ENCODE results near the gene ADGRL3.

Gene ADGRL3

GRCh38 chr4:61277785-61278760 lies 77.9 kb downstream of the ADGRL3 start:
- DNase-seq (ENCODE audit: low spot score): no peak

GRCh38 chr4:61292322-61292721 lies 92.2 kb downstream of the ADGRL3 start:
- DNase-seq (ENCODE audit: low spot score): no peak

- no peak for DNase-seq (ENCODE audit: low spot score)
These were observed 93.7 kb downstream of the ADGRL3 start for GRCh38 chr4:61293707-61294400.

GRCh38 chr4:61294936-61295335 lies 94.8 kb downstream of the ADGRL3 start:
- DNase-seq (ENCODE audit: low spot score): no peak

- DNase-seq (ENCODE audit: low spot score): no peak
These were observed 96.0 kb downstream of the ADGRL3 start for GRCh38 chr4:61296144-61296543.

DNA sequence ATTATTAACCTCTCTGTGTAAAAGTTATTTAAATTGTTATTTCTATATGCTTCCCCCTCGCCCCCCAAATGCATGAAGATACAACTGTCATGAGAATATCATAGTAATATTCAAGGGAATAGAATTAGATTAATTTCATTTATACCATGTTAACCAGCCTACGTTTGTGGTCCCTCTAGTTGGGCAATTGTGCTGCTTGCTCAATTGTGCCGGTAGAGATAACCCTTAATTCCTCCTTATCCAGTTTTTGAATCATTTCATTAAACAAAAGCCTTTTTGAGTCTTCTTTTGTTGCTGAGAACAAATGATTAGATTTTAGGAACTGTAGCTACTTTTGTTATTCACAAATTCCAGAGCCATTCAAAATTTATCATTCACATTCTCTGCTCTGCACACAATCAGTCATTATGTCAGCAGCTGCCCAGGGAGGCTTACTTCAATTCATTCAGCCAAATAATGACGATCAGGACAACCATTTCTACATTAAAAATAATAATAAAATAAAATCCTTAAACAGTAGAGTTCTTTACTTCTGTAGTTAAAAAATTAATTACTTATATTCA lies 98.1 kb downstream of the ADGRL3 start:
- DNase-seq (ENCODE audit: low spot score): no peak

DNA sequence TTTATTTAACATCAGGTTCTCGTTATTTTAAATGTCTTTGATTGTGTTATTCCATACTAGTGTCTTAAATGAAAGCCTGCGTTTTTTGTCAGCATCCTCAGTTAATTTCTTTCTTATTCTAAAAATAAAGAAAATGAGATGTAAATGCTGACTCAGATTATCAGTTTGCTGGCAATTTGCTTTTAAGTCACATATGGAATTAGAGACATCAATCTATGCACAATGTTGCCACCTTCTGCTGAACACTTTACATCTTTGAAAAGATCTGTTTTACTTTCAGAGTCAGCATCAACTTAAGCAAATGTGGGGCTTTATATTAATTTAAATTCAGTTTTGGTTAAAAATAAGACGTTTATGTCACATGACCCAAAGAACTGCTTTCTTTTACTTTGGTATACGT lies 99.2 kb downstream of the ADGRL3 start:
- no peak for DNase-seq (ENCODE audit: low spot score)

- no peak for DNase-seq (ENCODE audit: low spot score)
These were observed 100.2 kb downstream of the ADGRL3 start for GRCh38 chr4:61300266-61300844.

- DNase-seq (ENCODE audit: low spot score): no peak
These were observed 101.1 kb downstream of the ADGRL3 start for GRCh38 chr4:61301271-61301670.

- no peak for DNase-seq (ENCODE audit: low spot score)
These were observed 107.9 kb downstream of the ADGRL3 start for GRCh38 chr4:61308033-61308432.

DNA sequence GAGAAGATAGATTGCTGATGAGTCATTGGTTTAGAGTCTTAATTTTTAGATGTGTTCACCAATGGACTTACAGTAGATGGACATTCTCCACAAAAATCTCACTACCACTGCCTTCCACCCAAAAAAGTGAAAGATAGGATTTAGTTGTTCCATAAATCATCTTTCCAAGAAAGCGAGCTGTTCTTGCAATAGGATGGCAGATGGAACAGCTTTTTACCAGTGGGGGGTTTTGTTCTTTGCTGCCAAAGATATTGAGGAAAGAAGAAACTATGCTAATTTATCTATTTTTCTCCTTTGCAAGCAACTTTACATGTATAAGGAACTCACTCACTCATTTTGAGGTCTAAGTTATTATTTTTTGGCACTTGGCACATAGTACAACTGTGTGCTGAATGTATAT lies 109.5 kb downstream of the ADGRL3 start:
- DNase-seq (ENCODE audit: low spot score): no peak

DNA sequence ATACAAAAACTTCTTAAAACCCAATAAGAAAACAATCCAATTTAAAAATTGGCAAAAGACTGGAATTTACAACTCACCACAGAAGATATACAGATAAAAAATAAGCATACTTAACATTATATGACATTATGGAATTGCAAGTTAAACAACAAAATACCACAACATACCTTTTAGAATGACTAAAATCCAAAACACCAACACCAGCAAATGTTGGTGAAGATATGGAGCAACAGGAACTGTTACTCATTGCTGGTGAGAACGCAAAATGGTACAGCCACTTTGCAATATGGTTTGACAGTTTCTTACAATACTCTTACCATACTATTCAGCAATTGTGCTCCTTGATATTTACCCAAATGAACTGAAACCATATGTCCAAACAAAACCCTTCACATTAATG lies 112.4 kb downstream of the ADGRL3 start:
- DNase-seq (ENCODE audit: low spot score): no peak

- no peak for DNase-seq (ENCODE audit: low spot score)
These were observed 118.3 kb downstream of the ADGRL3 start for GRCh38 chr4:61318431-61318830.

- DNase-seq (ENCODE audit: low spot score): no peak
These were observed 119.0 kb downstream of the ADGRL3 start for GRCh38 chr4:61319156-61319555.

DNA sequence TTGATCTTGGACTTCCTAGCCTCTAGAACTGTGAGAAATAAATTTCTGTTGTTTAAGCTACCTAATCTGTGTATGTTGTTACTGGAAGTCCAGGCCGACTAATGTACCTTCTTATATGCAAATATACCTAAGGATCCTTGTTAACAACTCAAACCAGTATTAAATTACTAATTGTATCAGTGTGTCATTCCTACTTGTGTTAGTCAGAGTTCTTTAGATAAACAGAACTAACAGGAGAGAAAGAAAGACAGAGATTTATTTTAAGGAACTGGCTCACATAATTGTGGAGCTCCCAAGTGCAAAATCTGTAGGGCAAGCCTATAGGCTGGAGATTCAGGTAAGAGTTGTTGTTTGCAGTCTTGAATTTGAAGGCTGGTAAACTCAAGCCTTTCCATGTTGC lies 120.0 kb downstream of the ADGRL3 start:
- no peak for DNase-seq (ENCODE audit: low spot score)

DNA sequence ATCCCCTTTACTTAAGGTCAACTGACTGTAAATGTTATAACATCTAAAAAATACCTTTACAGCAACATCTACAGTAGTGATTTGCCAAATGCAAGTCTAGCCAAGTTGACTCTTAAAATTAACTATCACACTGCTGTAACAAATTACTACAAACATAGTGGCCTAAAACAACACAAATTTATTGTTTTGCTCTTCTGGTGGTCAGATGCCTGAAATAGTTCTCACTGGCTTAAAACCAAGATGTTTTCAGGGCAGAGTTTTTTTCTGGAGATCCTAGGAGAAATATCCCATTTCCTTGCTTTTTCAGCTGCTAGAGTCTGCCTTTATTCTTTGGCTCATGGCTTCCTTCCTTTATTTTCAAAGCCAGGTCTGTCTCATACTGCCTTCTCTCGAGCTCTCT lies 120.5 kb downstream of the ADGRL3 start:
- no peak for DNase-seq (ENCODE audit: low spot score)

DNA sequence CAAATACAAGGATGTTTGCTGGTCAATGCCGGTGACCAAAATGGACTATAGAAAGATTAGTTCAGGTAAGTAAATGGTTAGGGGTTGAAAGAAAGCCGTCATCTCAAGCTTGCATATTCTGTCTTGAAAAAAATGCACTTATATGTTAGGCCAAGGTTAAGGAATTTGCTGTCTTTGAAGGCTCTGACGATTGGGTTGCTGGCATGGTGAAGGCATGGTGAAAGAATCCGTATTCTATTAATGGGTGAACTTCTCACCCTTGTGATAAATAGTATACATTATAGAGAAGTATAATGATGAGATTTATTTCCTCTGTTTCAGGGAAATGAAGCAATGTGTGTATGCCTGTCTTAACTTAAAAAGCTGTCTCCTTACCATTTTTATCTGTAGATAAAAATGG lies 132.6 kb downstream of the ADGRL3 start:
- DNase-seq (ENCODE audit: low spot score): no peak

- DNase-seq (ENCODE audit: low spot score): no peak
These were observed 133.4 kb downstream of the ADGRL3 start for GRCh38 chr4:61333490-61333889.

- no peak for DNase-seq (ENCODE audit: low spot score)
These were observed 135.2 kb downstream of the ADGRL3 start for GRCh38 chr4:61335241-61335763.

- no peak for DNase-seq (ENCODE audit: low spot score)
These were observed 136.4 kb downstream of the ADGRL3 start for GRCh38 chr4:61336488-61336887.

DNA sequence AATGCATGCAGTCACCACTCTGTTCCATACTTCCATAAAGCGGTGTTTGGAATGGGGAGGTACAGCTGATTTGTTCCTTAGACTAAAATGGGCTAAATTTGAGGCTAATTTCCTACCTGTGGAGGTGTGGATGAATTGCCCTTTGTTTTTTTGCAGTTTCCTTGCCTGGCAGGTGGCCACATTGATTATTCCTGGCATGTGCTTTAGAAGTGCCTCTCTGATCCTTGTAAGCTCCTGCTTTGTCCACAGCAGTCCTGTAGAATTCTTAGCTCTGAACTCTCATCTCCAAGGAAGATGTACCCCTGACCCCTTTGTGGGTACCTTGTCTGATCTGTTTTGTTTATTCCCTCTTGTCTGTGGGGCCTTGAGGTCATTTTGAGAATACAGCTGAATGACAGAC lies 136.8 kb downstream of the ADGRL3 start:
- no peak for DNase-seq (ENCODE audit: low spot score)

DNA sequence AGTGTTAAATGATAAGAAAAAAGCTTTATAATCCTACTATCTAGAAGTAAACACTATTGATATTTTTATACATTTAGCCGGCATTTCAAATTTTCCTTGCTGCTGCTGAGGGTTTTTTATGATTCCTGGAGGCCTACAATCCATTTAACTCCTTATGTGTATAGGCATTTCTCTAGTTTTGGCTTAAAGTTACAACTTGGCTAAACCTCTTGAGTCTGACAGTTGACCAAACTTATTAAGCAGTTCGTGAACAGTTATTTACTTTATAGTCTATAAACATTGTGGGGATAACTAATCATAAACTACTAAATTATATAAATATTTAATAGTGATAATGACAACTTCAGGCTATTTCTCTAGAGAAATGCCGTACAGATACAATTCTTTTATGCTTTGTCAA lies 141.9 kb downstream of the ADGRL3 start:
- no peak for DNase-seq (ENCODE audit: low spot score)
